ENCODE results near the gene ZNF775. TPM values are rescaled to one million over a fixed set of nuclear protein-coding genes. Genes with fewer than 3 reads are reported as not detected.

Gene ZNF775
- total and polyA plus RNA-seq, 2 of the 13 experiments (the other 11 are each of a cell fraction or from before 2014, with no cell fraction given), result 3.1 to 3.2 TPM

DNA sequence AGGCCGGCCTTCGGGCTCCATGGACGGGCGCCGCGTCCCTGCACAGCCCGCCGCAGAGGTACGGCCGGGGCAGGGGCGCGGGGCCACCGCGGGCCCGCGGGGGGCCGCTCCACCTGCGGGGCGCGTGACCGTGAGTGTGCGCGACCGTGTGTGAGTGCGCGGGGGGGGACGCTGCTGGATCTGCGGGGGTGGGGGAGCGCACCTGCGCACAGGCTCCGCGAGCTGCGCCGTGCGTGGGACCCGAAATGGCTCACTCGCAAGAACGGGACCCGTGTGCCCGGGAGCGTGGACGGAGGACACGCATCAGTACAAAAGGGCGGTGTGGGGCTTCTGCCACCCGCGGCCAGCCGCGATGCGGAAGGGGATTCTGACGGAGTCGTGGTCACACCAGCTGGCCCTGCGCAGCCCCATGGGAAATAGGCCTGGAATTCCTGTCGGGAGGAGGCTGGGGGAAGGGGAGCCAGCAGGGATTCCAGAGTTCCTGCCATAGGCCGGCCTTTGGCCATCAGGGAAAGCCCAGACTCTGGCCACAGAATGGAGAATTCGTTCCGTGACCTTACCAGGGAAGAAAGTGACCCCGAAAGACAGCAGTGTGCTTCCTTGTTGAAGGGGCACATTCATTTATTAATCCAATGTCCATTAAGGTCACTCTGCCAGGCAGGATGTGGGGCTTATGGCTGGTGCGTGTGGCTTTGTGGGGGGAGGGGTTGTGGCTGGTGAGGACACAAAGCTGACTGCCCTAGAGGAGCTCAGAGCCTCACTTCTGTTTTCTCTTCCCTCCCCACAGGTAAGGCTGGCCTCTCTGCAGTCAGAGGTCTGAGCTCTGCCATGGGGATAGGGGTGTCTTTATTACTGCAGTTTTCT is 10.0 kb upstream of the ZNF775 start (continued):
- TF ChIP-seq, protein P1, sequence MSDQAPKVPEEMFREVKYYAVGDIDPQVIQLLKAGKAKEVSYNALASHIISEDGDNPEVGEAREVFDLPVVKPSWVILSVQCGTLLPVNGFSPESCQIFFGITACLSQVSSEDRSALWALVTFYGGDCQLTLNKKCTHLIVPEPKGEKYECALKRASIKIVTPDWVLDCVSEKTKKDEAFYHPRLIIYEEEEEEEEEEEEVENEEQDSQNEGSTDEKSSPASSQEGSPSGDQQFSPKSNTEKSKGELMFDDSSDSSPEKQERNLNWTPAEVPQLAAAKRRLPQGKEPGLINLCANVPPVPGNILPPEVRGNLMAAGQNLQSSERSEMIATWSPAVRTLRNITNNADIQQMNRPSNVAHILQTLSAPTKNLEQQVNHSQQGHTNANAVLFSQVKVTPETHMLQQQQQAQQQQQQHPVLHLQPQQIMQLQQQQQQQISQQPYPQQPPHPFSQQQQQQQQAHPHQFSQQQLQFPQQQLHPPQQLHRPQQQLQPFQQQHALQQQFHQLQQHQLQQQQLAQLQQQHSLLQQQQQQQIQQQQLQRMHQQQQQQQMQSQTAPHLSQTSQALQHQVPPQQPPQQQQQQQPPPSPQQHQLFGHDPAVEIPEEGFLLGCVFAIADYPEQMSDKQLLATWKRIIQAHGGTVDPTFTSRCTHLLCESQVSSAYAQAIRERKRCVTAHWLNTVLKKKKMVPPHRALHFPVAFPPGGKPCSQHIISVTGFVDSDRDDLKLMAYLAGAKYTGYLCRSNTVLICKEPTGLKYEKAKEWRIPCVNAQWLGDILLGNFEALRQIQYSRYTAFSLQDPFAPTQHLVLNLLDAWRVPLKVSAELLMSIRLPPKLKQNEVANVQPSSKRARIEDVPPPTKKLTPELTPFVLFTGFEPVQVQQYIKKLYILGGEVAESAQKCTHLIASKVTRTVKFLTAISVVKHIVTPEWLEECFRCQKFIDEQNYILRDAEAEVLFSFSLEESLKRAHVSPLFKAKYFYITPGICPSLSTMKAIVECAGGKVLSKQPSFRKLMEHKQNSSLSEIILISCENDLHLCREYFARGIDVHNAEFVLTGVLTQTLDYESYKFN (CRISPR knock-in tag; conservative IDR thresholded peaks at IDR 0.05), result no peak; the same call in 1 of the 2 replicates
- TF ChIP-seq ZNF101 (CRISPR knock-in tag; IDR thresholded peaks at IDR 0.05; ENCODE audit: borderline replicate concordance, low read depth), result no peak
- TF ChIP-seq SOX13 (IDR thresholded peaks at IDR 0.05), result no peak
- no peak for TF ChIP-seq SOX13 (CRISPR knock-in tag; conservative IDR thresholded peaks at IDR 0.05 in 1 of 2, IDR thresholded peaks at IDR 0.05 in 1 of 2)
- TF ChIP-seq, protein P2, sequence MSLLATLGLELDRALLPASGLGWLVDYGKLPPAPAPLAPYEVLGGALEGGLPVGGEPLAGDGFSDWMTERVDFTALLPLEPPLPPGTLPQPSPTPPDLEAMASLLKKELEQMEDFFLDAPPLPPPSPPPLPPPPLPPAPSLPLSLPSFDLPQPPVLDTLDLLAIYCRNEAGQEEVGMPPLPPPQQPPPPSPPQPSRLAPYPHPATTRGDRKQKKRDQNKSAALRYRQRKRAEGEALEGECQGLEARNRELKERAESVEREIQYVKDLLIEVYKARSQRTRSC (CRISPR knock-in tag; IDR thresholded peaks at IDR 0.05; ENCODE audit: low read depth), result no peak
- no peak for TF ChIP-seq ZNF10 (CRISPR knock-in tag; IDR thresholded peaks at IDR 0.05; ENCODE audit: borderline replicate concordance, low read depth)
- TF ChIP-seq ARHGAP35 (CRISPR knock-in tag; IDR thresholded peaks at IDR 0.05; ENCODE audit: borderline replicate concordance), result no peak
- no peak for TF ChIP-seq ZNF703 (CRISPR knock-in tag; IDR thresholded peaks at IDR 0.05; ENCODE audit: borderline replicate concordance)
- TF ChIP-seq POGZ (CRISPR knock-in tag; IDR thresholded peaks at IDR 0.05), result 0 out of 2 replicates have a peak, but pooled peaks have one; percentile 35
- peak; percentile 42; the same call in 1 of the 2 replicates for TF ChIP-seq CHD2 (IDR thresholded peaks at IDR 0.05; ENCODE audit: low read depth, low read length)
- TF ChIP-seq HNRNPUL1 (IDR thresholded peaks at IDR 0.05; ENCODE audit: low read depth, low read length), result no peak
- no peak for TF ChIP-seq ZMYM2 (CRISPR knock-in tag; IDR thresholded peaks at IDR 0.05)
- TF ChIP-seq KDM5B (CRISPR knock-in tag; IDR thresholded peaks at IDR 0.05; ENCODE audit: borderline replicate concordance), result peak; percentile 42; the same call in 1 of the 2 replicates
- no peak for TF ChIP-seq REXO4 (CRISPR knock-in tag; IDR thresholded peaks at IDR 0.05; ENCODE audit: borderline replicate concordance)
- TF ChIP-seq IRX3 (CRISPR knock-in tag; IDR thresholded peaks at IDR 0.05; ENCODE audit: borderline replicate concordance, low read depth), result no peak
- no peak for TF ChIP-seq FOXK2 (IDR thresholded peaks at IDR 0.05)
- TF ChIP-seq, protein P3, sequence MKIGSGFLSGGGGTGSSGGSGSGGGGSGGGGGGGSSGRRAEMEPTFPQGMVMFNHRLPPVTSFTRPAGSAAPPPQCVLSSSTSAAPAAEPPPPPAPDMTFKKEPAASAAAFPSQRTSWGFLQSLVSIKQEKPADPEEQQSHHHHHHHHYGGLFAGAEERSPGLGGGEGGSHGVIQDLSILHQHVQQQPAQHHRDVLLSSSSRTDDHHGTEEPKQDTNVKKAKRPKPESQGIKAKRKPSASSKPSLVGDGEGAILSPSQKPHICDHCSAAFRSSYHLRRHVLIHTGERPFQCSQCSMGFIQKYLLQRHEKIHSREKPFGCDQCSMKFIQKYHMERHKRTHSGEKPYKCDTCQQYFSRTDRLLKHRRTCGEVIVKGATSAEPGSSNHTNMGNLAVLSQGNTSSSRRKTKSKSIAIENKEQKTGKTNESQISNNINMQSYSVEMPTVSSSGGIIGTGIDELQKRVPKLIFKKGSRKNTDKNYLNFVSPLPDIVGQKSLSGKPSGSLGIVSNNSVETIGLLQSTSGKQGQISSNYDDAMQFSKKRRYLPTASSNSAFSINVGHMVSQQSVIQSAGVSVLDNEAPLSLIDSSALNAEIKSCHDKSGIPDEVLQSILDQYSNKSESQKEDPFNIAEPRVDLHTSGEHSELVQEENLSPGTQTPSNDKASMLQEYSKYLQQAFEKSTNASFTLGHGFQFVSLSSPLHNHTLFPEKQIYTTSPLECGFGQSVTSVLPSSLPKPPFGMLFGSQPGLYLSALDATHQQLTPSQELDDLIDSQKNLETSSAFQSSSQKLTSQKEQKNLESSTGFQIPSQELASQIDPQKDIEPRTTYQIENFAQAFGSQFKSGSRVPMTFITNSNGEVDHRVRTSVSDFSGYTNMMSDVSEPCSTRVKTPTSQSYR (CRISPR knock-in tag; IDR thresholded peaks at IDR 0.05; ENCODE audit: borderline replicate concordance), result peak; percentile 75
- no peak for TF ChIP-seq ZFP41 (CRISPR knock-in tag; IDR thresholded peaks at IDR 0.05; ENCODE audit: borderline replicate concordance)
- no peak for TF ChIP-seq MZF1 (CRISPR knock-in tag; IDR thresholded peaks at IDR 0.05; ENCODE audit: borderline replicate concordance)
- no peak for TF ChIP-seq ZNF180 (CRISPR knock-in tag; IDR thresholded peaks at IDR 0.05; ENCODE audit: borderline replicate concordance, low read depth)
- TF ChIP-seq, protein P4, sequence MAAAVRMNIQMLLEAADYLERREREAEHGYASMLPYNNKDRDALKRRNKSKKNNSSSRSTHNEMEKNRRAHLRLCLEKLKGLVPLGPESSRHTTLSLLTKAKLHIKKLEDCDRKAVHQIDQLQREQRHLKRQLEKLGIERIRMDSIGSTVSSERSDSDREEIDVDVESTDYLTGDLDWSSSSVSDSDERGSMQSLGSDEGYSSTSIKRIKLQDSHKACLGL (CRISPR knock-in tag; IDR thresholded peaks at IDR 0.05), result no peak
